GM19328 (cell line): ENCODE data around the gene BTRC.

ENCODE experiments used
- ATAC-seq: cut with Tn5 transposase; IDR thresholded peaks from one replicate; pipeline ENCODE4 v1.9.1; 2021; ENCODE audit warnings: mild to moderate bottlenecking, moderate library complexity; ENCODE audit not compliant: unreplicated experiment

BTRC gene

DNA sequence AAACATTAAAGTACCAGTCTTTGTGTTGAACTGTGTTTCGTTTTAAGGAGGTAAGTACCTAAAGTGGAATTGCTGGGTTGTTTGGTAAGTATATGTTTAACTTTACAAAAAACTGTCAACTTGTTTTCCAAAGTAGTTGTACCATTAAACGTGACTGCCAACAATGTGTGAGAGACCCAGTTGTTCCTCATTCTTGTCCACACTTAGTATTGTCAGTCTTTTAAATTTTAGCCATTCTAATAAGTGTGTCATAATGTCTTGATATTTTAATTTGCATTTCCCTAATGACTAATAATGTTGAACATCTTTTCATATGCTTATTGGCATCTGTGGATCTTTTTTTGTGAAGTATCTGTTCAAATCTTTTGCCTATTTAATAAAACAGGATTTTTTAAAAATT is 159.8 kb downstream of the BTRC start:
- no peak for ATAC-seq

DNA sequence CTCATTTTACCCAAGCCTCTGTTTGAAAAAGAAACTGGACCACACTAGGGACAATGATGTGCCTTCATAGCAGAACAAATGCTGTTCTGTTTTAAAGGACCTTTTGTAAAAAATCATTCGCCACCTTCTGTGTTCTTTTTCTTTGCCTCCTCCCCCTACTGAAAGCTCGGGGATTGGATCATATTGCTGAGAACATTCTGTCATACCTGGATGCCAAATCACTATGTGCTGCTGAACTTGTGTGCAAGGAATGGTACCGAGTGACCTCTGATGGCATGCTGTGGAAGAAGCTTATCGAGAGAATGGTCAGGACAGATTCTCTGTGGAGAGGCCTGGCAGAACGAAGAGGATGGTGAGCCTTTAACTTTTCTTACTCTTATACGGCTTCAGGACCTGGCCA is 171.9 kb downstream of the BTRC start:
- no peak for ATAC-seq

DNA sequence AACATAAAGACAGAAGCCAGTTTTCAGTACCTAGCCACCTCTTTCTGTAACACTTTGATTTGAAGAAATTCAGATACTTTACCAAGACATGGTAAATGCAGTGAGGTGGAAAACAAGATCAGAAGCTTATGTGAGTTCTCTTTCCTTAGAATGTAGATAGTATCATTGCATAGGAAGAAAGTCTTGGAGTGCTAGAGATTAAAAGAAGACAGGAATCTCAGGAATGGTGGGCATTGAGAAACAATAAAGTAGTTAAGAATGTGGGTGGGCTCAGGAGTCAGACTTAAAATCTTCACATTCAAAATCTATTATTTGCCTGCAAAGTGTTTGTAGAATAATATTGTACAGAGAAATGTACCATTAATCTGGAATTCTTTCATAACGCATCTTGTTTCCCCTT is 175.2 kb downstream of the BTRC start:
- no peak for ATAC-seq

DNA sequence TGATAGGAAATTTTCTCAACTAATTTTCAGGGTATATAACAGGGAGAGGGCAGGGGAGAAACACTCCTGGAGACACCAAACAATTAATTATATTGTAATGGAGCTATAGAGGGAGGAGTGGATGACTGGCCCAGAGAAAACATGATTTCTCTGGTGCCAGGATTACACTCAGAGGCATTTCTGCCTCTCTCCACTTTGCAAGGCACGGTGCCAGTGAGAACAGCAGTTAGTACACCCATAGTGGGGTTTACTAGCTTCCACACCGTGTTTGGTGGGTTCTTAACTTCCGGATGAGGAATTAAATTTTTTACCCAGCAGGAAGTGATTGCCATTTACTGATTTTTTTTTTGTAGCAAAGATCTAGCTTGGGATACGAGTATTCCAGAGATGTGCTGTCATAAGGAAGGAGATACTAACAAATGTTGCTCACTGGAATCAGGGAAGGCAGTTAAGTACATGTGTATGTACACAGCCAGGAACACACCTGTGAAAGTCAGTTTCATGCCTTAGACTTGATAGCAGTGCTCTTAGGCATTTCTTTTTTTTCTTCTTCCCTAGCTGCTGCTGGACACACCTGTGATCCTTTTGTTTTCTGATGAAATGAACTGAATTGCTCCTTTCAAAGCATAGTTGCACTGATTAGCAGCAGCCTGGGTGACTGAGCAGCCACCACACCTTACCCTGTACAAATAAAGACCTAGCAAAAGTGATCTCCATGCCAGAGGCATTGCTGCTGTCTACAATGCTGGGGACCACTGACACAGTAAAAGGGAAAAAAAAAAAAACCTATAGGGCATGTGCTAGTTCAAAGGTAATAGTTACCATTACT is 176.0 kb downstream of the BTRC start:
- ATAC-seq = no peak

DNA sequence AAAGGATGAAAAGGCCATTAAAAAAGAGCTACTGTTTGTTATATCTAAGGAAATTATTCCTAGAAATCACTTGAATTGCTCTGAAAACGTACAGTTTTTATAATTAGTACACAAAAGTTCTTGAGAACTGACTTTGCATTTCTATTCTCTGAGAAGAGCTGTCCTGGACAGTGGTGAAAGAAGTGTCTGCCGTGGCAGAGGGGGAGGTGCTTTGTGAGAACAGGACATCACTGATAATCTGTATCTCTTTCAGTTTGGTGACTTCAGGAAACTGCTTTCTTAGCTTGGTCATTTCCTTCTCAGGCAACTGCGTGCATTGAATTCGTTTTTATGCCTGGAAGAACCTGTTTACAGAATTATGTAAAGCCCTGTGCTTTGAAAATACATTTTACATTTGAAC is 182.0 kb downstream of the BTRC start:
- ATAC-seq = no peak

DNA sequence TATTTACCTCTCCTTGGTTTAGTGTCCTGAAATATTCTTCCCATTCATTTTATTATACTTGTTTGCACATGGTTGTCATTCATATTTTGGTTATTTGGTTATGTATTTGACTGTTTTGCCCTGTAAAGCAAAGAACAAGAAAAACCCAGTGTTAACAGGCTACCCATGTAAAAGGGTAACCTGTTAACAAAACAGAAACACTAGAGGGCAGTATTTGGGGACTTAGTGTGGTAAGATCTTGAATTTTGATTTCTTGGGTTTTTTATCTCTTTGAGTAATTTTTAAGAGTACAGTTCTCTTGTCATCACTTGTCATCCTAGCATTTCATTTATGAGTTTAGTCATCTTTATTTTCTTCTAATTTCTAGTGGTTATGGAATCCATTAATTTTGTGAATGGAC is 182.8 kb downstream of the BTRC start:
- no peak for ATAC-seq

DNA sequence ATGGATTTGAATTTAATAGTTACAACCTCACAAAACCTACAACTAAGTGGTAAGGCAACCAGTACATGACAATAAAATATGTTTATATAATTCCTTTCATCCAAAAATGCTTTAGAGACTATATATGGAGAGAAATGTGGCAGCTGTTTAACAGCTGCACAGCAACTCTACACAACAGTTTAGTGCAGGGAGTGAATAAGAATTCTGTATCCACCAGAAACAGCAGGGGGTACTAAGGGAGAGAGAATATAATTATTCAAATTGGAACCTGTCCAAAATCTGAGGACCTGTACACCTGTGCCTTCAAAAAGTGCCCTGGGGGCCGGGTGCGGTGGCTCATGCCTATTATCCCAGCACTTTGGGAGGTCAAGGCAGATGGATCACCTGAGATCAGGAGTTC is 184.5 kb downstream of the BTRC start:
- no peak for ATAC-seq

DNA sequence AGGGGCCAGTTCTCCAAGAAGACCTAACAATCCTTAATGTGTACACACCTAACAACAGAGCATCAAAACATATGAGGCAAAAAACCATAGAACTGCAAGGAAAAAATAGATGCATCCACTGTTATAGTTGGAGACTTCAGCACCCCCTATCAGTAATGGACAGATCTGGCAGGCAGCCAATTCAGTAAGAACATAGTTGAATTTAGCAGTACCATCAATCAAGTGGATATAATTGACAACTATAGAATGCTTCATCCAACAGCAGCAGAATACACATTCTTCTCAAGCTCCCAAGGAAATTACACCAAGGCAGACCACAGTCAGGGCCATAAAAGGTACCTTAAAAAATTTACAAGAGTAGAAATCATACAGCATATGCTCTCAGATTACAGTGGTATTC is 191.9 kb downstream of the BTRC start:
- ATAC-seq = no peak

DNA sequence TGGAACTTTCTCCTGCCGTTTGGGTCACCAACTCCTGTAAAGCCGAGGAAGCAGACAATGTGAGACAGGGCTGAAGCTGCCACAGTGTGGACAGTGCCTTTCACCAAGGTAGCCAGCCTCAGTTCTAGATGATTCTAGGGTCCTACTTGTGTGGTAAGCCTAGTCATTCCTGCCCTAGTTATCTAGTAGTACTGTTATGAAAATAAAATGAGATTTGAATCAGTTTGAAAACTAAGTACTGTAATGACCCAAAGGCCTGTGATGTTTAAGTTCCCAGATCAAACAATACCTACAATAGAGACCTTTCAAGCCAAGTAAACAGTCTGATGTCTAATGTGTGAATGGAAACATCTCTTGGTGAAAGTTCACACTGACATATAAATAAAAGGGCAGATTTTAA is 197.0 kb downstream of the BTRC start:
- ATAC-seq = no peak

DNA sequence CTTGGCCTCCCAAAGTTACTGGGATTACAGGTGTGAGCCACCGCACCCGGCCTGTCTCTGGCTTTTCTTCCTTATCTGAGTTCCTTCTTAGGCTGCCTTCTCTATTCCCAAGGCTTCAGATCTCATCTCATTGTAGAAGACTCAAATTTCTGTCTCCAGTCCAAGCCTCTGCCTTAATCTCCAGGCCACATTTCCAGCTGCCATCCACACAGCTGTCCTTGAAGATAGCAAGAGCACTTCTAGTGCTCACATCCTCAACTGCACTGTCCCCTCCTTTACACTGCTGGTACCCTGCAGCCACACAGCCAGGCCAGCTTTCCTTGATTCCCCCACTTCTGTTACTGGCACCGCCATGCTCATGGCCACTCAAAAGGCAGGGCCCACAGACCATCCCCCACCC is 198.5 kb downstream of the BTRC start:
- no peak for ATAC-seq

DNA sequence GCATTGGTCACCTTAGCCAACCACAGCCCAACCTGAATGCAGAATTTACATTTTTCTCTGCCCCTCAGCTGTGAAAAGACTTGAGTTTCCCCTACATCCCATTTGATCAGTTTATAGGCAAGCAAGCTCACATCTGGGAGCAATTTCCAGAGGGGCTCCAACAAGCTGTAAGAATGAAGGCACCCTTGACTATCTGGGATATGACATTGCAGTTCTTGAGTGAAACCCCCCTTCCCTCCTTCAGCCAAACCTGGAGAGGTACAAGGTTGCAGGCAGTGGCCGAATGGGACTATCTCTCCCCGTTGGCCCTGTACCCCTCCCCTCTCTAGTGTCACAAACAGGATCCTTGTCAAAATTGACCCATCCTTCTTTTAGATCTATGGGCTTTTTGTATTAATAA is 203.6 kb downstream of the BTRC start:
- ATAC-seq = no peak

DNA sequence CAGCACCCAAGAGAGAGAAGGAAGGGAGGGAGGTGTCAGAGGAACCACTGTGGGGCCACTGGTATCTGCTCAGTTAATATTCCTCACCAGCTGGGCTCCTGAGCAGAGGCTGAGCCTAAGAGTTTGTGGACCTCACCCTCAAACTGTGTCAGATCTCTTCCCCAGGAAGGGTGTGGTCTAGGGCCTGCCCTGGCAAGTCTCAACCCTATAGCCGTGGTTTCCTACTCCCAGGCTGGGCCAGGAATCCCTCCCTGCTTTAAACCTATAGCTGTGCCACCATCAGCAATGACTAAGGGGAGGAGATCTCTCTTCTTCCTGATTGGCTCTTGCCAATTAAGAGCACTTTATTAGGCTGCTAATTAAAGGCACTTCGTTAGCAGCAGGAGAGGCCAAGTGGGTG is 204.2 kb downstream of the BTRC start:
- no peak for ATAC-seq

DNA sequence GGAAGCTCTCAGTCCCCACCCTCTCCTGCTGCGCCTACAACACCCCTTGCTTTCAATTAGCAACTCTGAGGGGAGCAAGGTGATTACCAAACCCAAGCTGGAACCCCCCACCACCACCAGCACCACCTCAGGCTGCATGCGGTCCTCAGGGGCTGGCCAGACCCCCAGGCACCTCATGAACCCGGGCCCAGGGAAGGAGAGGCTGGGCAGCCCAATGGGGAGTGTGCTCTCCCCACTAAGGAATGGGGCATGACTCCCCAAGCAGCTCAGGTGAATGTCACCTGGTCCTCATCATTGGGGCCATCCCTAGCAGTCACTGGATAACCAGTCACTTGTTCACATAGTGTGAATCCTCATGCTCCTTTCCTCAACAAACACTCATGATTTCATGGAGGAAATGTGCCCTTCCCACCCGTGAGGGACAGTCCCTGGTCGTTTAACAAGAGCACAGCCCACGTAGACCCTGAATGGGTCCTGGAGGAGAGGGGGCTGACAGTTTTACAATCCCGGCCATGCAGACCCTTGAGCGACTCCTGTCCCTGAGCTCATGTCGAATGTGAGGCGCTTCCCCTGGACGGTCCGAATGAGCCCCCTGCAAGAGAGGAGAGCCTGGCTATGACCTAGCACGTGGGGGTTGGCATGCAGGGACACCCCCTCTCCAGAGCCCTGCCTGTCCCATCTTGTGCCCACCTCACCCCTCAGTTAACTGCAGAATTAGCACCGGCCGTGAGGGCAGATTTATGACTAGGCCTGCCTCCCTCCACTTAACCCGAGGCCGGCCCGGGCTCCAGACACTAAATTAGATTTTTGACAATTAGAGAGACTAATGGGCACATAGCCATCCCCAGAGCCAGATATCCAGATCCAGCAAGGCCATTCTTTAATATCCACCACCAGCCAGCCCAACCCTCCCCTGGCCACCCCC is 205.0 kb downstream of the BTRC start:
- no peak for ATAC-seq

DNA sequence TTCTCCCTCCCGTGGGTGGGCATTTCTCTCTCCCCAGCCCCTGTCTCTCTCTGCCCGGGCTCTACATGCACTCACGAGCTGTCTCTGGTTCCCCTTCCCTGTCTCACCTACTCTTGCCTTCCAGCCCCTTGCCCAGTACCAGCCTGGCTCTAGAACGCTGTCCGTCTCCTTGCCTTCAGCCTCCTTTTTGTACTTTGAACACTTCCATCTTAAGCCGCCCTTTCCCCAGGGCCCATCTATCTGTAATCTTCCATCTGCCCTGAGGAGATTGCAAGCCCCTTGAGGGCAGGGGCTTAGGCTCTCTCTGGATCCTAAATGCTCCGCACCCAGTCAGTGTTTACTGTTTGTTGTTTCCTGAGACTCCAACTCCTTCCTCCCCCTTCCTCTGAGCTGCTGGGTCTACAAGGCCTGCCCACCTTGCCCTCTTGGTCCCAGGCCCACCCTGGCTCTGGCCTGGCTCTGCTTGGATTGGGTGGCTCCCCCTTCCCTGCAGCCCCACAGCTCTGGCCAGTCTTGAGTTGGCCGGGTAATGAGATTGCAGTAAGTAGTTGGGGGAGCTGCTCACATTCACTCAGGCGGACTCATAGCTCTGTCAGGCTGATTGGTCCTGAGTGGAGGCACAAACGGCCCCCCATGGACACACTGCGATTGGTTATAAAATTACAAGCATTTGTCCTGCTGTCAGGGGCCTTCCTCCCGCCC is 205.8 kb downstream of the BTRC start:
- ATAC-seq = no peak

DNA sequence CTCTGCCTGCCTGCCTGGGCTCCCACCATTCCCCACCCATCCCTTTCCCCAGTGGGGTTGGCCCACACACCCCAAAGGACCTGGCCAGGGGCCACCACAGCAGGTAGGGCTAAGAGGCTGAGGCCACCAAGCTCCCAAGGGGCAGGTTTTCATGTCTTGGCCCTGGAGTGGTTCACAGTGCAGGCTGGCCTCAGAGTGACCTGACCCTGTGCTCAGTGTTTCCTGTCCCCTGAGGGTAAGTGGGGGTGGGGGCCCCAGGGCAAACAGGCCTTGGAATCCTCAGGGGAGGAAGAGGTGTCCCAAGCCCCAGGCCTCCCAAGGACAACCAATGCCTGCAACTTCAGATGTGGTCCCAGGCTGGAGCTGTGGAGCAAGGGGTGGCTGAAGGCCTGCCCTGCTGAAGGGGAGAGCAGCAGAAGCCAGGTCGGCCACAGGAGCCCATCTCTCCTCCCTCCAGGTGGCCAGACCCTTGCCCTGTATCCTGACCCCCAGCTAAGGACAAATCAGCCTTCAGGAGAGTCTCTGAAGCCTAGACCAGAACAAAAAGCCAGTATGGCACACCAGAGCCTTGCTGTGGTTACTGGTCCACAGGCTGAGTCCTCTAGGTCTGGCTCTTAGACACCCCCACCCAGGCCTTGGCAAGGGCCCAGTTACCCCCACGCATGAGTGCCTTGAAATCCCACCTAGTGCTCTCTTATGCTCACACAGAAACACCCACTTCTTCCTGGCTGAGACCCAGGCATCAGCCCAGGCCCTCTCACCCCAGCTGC is 206.5 kb downstream of the BTRC start:
- no peak for ATAC-seq

DNA sequence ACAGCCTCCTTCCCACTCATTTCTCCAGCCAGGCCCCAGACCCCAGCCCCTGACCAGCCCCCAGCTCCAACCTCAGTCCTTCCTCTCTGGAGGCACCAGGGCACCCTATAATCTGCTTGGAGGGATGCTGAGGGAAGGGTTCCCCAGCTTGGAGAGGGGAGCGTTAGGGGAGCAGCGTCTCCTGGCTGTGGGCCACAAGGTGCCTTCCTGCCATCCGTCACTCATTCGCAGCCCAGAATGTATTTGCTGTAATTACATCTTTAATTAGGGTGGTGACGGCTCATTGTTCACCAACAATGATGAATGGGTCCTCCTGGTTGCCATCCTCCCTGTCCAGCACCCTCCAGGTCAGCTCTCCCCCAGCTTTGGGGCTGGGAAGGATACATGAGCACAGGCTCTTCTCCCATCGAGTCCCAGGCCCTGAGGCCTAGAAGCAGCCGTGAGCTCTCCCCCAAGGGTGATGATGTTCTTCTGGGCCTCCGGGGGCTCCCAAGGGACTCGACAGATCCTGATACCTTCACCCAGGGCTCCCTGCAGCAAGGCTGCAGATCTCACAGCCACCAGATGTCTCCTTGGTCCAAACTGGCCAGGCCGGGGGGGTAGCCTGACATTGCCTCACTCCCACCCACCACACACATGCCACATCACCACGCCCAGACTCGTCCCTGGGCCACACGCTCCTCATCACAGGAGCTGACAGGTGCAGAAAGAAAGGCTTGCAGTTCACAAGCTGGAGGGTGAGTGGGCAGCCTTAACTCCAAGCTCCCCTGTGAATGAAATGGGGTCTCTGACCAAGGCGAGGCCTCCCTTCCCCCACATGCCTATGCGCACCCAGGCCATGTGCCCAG is 207.3 kb downstream of the BTRC start:
- no peak for ATAC-seq

DNA sequence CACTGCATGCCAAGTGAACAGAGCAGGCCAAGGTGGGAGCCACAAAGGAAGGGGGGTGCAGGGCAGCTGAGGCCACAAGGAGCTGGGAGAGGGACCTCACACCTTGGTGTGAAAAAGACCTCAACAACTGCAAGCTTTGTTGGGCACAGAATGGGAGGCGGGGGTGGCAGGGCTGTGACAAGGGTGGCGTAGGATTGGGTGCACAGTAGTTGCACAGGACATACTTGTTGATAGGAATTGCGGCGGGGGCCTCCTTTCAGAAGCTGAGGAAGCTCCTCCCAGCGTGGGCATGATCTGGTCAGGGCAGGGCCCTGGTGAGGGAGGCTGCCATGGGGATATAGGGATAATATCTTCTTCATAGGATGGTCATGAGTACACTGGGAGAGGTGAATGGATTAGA is 208.3 kb downstream of the BTRC start:
- no peak for ATAC-seq

DNA sequence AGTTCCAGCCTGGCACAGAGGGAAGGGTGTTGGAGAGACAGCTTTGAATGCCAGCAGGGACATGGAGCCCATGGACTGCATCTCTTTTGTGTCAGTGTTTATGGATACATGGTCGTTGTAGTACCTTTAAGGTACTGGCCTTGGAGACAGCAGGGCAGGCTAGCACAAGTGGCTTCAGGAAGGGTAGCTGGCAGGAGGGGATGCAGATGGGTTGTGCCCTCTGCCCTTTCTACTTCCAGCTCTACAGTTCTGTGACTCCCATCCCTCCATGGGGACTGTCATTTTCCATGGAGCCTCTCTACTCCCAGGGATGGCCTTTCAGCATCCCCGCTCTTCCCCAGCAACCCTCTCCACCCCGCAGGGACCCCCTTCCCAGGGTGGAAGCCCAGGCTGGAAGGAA is 209.0 kb downstream of the BTRC start:
- no peak for ATAC-seq

DNA sequence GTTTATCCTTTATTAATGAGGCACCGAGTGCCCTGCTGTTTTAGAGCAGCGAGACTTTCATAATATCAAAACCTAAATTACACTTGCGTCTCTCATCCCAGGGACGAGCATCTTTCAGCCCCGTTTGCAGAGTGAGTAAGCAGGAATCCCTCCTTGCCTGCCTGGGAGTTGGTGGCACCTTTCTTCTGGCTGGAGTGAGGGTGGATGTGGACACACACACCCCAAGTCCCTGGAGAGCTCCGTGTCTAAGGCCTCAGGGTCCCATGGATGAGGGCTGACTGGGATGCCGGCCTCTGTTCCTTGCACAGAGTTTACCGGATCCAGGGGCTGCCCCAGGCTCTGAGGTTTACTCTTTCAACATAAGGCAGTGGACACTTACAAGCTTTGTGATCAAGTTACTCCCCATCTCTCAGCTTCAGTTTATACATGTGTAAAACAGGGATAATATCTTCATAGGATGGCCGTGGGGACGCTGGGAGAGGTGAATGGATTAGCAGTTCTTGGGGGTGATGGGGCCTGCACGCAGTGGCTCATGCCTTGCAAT is 209.6 kb downstream of the BTRC start:
- no peak for ATAC-seq
